Skeletal muscle satellite cell (primary cell): ENCODE results near the gene ADPGK.

Experiments used
- H3K27me3 ChIP-seq: 2 replicates; pipeline ENCODE4 v1.7.0; 2013; ENCODE audit warnings: low read length; ENCODE audit not compliant: control insufficient read depth, insufficient read depth
- H3K36me3 ChIP-seq: 2 replicates; pipeline ENCODE4 v1.7.0; 2013; ENCODE audit warnings: mild to moderate bottlenecking, control low read depth, low read length; ENCODE audit not compliant: insufficient read depth
- H3K4me1 ChIP-seq: 2 replicates; pipeline ENCODE4 v1.7.0; 2013; ENCODE audit warnings: low read length; ENCODE audit not compliant: control insufficient read depth, insufficient read depth
- H3K4me2 ChIP-seq: 2 replicates; pipeline ENCODE4 v1.7.0; 2013; ENCODE audit warnings: mild to moderate bottlenecking, low read length
- H3K4me3 ChIP-seq: 2 replicates; pipeline ENCODE4 v1.7.0; 2013; ENCODE audit warnings: low read length
- H3K9ac ChIP-seq: 2 replicates; pipeline ENCODE4 v1.7.0; 2013; ENCODE audit warnings: mild to moderate bottlenecking, low read depth, low read length, moderate library complexity
- H3K9me3 ChIP-seq: replicated peaks from 2 replicates; pipeline ENCODE4 v1.7.0; 2013; ENCODE audit warnings: mild to moderate bottlenecking, control low read depth, low read length

The ADPGK gene

GRCh38 chr15:72801590-72802325 lies 18.2 kb upstream of the ADPGK start:
- H3K4me1 ChIP-seq = peaks cover 3% of the 10 kb centered on the region
- H3K4me2 ChIP-seq = no peak overlapping the region
- peaks cover 20% of the 10 kb centered on the region for H3K27me3 ChIP-seq
- H3K36me3 ChIP-seq = no peaks in the 10 kb centered on the region
- no peak overlapping the region for H3K4me3 ChIP-seq
- no peak overlapping the region for H3K9ac ChIP-seq
- no peaks in the 10 kb centered on the region for H3K9me3 ChIP-seq

- Histone ChIP-seq H3K27me3 (peaks cover 20% of the 10 kb centered on the region), H3K4me3 (no peak overlapping the region), H3K9ac (no peak overlapping the region), H3K9me3 (no peaks in the 10 kb centered on the region), H3K36me3 (no peaks in the 10 kb centered on the region), H3K4me1 (peaks cover 8% of the 10 kb centered on the region), H3K4me2 (no peak overlapping the region)
Measured at GRCh38 chr15:72800833-72801481, 17.4 kb upstream of the ADPGK start.

GRCh38 chr15:72797834-72798233 lies 14.3 kb upstream of the ADPGK start:
- no peaks in the 10 kb centered on the region for H3K36me3 ChIP-seq
- no peak overlapping the region for H3K4me2 ChIP-seq
- H3K27me3 ChIP-seq = peaks cover 26% of the 10 kb centered on the region
- no peaks in the 10 kb centered on the region for H3K9me3 ChIP-seq
- no peak overlapping the region for H3K4me3 ChIP-seq
- no peak overlapping the region for H3K9ac ChIP-seq
- H3K4me1 ChIP-seq = peaks cover 8% of the 10 kb centered on the region

GRCh38 chr15:72797338-72797689 lies 13.8 kb upstream of the ADPGK start:
- Histone ChIP-seq H3K4me1 (peaks cover 8% of the 10 kb centered on the region), H3K27me3 (peaks cover 26% of the 10 kb centered on the region), H3K4me2 (peak overlapping the region; percentile 91), H3K36me3 (no peaks in the 10 kb centered on the region), H3K9ac (peak overlapping the region; percentile 52), H3K4me3 (peak overlapping the region; percentile 70), H3K9me3 (no peaks in the 10 kb centered on the region)

GRCh38 chr15:72796515-72797337 lies 13.2 kb upstream of the ADPGK start:
- Histone ChIP-seq H3K9me3 (no peaks in the 10 kb centered on the region), H3K36me3 (no peaks in the 10 kb centered on the region), H3K27me3 (peaks cover 25% of the 10 kb centered on the region), H3K4me2 (peak overlapping the region; percentile 91), H3K4me3 (peak overlapping the region; percentile 70), H3K4me1 (peaks cover 8% of the 10 kb centered on the region), H3K9ac (peak overlapping the region; percentile 52)

GRCh38 chr15:72796210-72796514 lies 12.6 kb upstream of the ADPGK start:
- Histone ChIP-seq H3K36me3 (no peaks in the 10 kb centered on the region), H3K4me1 (peaks cover 8% of the 10 kb centered on the region), H3K4me2 (peak overlapping the region; percentile 91), H3K9me3 (no peaks in the 10 kb centered on the region), H3K4me3 (peak overlapping the region; percentile 70), H3K9ac (no peak overlapping the region), H3K27me3 (peaks cover 21% of the 10 kb centered on the region)

GRCh38 chr15:72793766-72794660 lies 10.5 kb upstream of the ADPGK start:
- H3K4me1 ChIP-seq = peaks cover 16% of the 10 kb centered on the region
- no peak overlapping the region for H3K4me2 ChIP-seq
- no peaks in the 10 kb centered on the region for H3K36me3 ChIP-seq
- H3K9me3 ChIP-seq = no peaks in the 10 kb centered on the region
- no peak overlapping the region for H3K4me3 ChIP-seq
- peaks cover 7% of the 10 kb centered on the region for H3K27me3 ChIP-seq
- H3K9ac ChIP-seq = no peak overlapping the region

GRCh38 chr15:72792431-72792830 lies 8.9 kb upstream of the ADPGK start:
- Histone ChIP-seq H3K4me2 (no peak overlapping the region), H3K27me3 (peaks cover 7% of the 10 kb centered on the region), H3K4me1 (peaks cover 16% of the 10 kb centered on the region), H3K9ac (no peak overlapping the region), H3K36me3 (no peaks in the 10 kb centered on the region), H3K9me3 (no peaks in the 10 kb centered on the region), H3K4me3 (no peak overlapping the region)

GRCh38 chr15:72790302-72790910 lies 6.8 kb upstream of the ADPGK start:
- peak overlapping the region; percentile 12 for H3K4me2 ChIP-seq
- H3K36me3 ChIP-seq = no peaks in the 10 kb centered on the region
- H3K9ac ChIP-seq = no peak overlapping the region
- H3K4me1 ChIP-seq = peaks cover 9% of the 10 kb centered on the region
- no peaks in the 10 kb centered on the region for H3K9me3 ChIP-seq
- peaks cover 7% of the 10 kb centered on the region for H3K27me3 ChIP-seq
- no peak overlapping the region for H3K4me3 ChIP-seq

- Histone ChIP-seq H3K27me3 (no peaks in the 10 kb centered on the region), H3K4me1 (peaks cover 15% of the 10 kb centered on the region), H3K36me3 (no peaks in the 10 kb centered on the region), H3K4me3 (no peak overlapping the region), H3K9me3 (no peaks in the 10 kb centered on the region), H3K9ac (no peak overlapping the region), H3K4me2 (no peak overlapping the region)
Measured at GRCh38 chr15:72787526-72787925, 4.0 kb upstream of the ADPGK start.
